ENCODE data around the gene SETBP1. TPM values are rescaled to one million over a fixed set of nuclear protein-coding genes. Genes with fewer than 3 reads are reported as not detected.

The SETBP1 gene
- total RNA-seq, 1 experiment from 2014 or later = 0.23 TPM

- Histone ChIP-seq H3K9me3 (ENCODE audit: control insufficient read depth, insufficient read depth, low read depth, low read length) (no peaks in the 10 kb centered on the region), H3K36me3 (ENCODE audit: control insufficient read depth, insufficient read depth, low read length) (no peaks in the 10 kb centered on the region), H3K4me1 (ENCODE audit: control insufficient read depth, insufficient read depth, low read length) (no peaks in the 10 kb centered on the region), H3K4me3 (ENCODE audit: low read depth in 2 of 2, low read length in 2 of 2) (no peak overlapping the region), H3K27me3 (ENCODE audit: control insufficient read depth, insufficient read depth, low read length) (no peaks in the 10 kb centered on the region), H3K27ac (ENCODE audit: low read length) (no peak overlapping the region)
- intact Hi-C loops (cut with micrococcal nuclease; ENCODE audit: unreplicated experiment) = no loop called here
- no peak for DNase-seq (ENCODE audit: low read depth, low spot score)
- ChIA-PET CTCF (no interaction called here), POLR2A (no interaction called here)
- in situ Hi-C loops (cut with HindIII; ENCODE audit: low pct_unique_long_range_greater_than_20kb, low sequenced_read_pairs) = no loop called here
- no peak for TF ChIP-seq REST (IDR thresholded peaks at IDR 0.05; ENCODE audit: insufficient read depth in 1 of 2, low read depth in 2 of 2, low read length in 1 of 2)
- TF ChIP-seq TCF7L2 (IDR thresholded peaks at IDR 0.05; ENCODE audit: low read depth, low read length) = no peak
- TF ChIP-seq SIN3A (IDR thresholded peaks at IDR 0.05; ENCODE audit: borderline replicate concordance, insufficient read depth, low read depth, low read length) = no peak
- no peak for TF ChIP-seq CTCF (IDR thresholded peaks at IDR 0.05)
- TF ChIP-seq POLR2AphosphoS5 (IDR thresholded peaks at IDR 0.05; ENCODE audit: low read depth, low read length) = no peak
- no TSS peak for BruUV-seq (replicated peaks)
- no peak for ATAC-seq
Observed at GRCh38 chr18:44700652-44701051, 20.0 kb downstream of the SETBP1 start.

DNA sequence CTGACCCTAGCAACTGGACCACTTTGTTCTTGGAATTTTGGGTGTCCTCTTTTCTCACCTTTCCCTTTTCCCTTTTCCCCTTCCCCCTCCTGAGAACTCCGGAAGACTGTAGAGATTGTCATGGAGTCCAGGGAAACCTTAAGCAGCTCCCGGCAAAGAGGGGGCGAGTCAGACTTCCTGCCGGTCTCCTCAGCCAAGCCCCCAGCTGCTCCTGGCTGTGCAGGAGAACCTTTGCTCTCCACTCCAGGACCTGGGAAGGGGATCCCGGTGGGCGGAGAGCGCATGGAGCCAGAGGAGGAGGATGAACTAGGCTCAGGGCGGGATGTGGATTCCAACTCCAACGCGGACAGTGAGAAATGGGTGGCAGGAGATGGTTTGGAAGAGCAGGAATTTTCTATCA, 20.5 kb downstream of the SETBP1 start:
- no peaks in the 10 kb centered on the region for H3K9me3 ChIP-seq (ENCODE audit: control insufficient read depth, insufficient read depth, low read depth, low read length)
- no peak overlapping the region for H3K27ac ChIP-seq (ENCODE audit: low read length)
- TF ChIP-seq TCF7L2 (IDR thresholded peaks at IDR 0.05; ENCODE audit: low read depth, low read length) = no peak
- no peak for TF ChIP-seq CTCF (IDR thresholded peaks at IDR 0.05)
- no peak for TF ChIP-seq REST (IDR thresholded peaks at IDR 0.05; ENCODE audit: insufficient read depth in 1 of 2, low read depth in 2 of 2, low read length in 1 of 2)
- no peak for TF ChIP-seq SIN3A (IDR thresholded peaks at IDR 0.05; ENCODE audit: borderline replicate concordance, insufficient read depth, low read depth, low read length)
- TF ChIP-seq POLR2AphosphoS5 (IDR thresholded peaks at IDR 0.05; ENCODE audit: low read depth, low read length) = no peak
- intact Hi-C loops (cut with micrococcal nuclease; ENCODE audit: unreplicated experiment) (no loop called here), in situ Hi-C loops (cut with HindIII; ENCODE audit: low pct_unique_long_range_greater_than_20kb, low sequenced_read_pairs) (no loop called here)
- no peaks in the 10 kb centered on the region for H3K36me3 ChIP-seq (ENCODE audit: control insufficient read depth, insufficient read depth, low read length)
- DNase-seq (ENCODE audit: low read depth, low spot score) (no peak), ATAC-seq (no peak)
- ChIA-PET CTCF (no interaction called here), POLR2A (no interaction called here)
- no peaks in the 10 kb centered on the region for H3K4me1 ChIP-seq (ENCODE audit: control insufficient read depth, insufficient read depth, low read length)
- no peaks in the 10 kb centered on the region for H3K27me3 ChIP-seq (ENCODE audit: control insufficient read depth, insufficient read depth, low read length)
- no TSS peak for BruUV-seq (replicated peaks)
- no peak overlapping the region for H3K4me3 ChIP-seq (ENCODE audit: low read depth in 2 of 2, low read length in 2 of 2)
